ENCODE results near the gene CBL.

CBL gene

DNA sequence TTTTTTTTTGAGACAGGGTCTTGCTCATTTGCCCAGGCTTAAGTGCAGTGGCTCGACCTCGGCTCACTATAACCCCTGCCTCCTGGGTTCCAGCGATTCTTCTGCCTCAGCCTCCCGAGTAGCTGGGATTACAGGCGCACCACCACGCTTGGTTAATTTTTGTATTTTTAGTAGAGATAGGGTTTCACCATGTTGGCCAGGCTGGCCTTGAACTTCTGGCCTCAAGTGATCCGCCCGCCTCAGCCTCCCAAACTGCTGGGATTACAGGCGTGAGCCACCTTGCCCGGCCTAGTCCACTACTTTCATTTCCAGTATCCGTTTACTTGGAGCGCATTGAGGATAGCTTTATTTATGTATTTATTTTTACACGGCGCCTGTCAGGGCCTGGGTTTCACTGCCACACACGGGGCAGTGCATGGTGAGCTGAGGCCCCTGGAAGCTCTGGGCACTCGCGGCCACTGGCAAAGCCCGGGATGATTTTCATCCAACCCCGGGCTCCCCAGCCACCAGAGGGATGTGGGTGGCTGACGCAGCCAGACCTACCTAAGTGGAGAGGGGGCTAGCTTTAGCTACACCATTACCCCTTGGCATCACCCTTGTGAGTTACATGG, 116.9 kb downstream of the CBL start:
- in situ Hi-C loops (cut with HindIII; ENCODE audit: low sequenced_read_pairs) = no loop called here

DNA sequence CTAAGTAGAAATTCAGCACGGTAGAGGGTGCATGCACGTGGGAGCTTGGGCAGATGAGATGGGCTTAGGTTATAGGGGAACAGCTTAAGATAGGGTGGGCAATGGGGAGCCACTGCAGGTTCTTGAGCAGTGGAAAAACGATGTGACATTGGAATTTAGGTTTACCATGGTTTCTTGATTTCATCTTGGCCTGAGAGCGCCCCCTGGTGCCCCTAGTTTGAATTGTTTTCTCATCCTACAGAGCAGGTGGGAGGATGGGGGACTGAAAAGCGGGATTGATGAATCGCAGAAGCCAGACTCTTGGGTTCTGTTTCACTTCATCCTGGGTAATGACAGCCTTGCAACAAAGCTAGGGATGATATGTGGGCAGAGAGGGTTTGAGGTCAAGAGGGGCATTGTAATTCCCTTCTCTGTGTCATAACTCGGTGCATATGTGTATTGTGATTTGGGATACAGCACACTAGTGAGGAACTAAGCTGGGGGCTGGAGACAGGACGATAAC, 117.4 kb downstream of the CBL start:
- in situ Hi-C loops (cut with HindIII; ENCODE audit: low sequenced_read_pairs) = no loop called here

DNA sequence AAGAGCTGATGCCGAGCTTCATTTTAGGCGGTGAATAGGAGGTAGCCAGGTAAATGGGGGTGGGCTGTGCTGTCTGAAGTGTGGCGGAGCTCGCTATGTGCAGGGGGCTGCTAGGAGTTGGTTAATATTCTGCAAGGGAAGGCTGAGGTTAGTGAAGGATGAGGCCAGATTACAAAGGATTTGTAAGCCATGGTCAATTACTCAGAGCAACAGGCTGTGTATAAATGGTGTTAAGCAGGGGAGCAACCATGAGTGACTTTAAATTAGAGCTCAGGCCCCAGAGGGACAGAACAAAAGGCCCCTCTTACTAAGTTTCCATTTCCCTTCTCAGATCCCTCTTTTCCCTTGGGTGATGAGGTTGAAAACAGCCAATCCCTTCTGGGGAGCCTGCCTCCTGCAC, 118.0 kb downstream of the CBL start:
- in situ Hi-C loops (cut with HindIII; ENCODE audit: low sequenced_read_pairs) = no loop called here

DNA sequence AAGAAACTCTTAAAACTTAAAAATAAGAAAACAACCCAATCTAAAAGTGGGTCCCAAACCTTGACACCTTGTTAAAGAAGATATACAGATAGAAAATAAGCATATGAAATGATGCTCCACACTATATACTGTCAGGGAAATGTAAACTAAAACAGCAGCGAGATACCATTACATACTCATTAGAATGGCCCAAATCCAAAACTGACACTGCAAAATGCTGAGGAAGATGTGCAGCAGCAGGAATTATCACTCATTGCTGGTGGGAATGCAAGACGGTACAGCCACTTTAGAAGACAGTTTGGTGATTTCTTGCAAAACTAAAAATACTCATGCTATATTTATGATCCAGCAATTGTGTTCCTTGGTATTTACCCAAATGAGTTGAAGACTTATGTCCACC, 123.2 kb downstream of the CBL start:
- in situ Hi-C loops (cut with HindIII; ENCODE audit: low sequenced_read_pairs) = no loop called here

DNA sequence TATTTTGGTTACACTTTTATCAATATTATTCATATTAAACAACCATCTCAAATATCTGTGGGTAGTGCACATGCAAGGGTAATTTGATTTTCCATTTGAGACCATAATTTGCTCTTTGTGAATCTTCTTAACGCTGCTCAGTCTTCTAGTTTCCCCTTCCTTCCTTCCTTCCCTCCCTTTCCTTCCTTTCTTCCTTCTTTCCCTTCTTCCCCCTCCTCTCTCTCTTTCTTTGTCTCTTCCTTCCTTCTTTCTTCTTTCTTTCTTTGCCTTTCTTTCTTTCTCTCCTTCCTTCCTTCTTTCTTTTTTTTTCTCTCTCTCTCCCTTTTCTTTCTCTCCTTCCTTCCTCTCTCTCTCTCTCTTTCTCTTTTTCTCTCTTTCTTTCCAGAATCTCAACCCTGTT, 124.1 kb downstream of the CBL start:
- in situ Hi-C loops (cut with HindIII; ENCODE audit: low sequenced_read_pairs) = no loop called here

DNA sequence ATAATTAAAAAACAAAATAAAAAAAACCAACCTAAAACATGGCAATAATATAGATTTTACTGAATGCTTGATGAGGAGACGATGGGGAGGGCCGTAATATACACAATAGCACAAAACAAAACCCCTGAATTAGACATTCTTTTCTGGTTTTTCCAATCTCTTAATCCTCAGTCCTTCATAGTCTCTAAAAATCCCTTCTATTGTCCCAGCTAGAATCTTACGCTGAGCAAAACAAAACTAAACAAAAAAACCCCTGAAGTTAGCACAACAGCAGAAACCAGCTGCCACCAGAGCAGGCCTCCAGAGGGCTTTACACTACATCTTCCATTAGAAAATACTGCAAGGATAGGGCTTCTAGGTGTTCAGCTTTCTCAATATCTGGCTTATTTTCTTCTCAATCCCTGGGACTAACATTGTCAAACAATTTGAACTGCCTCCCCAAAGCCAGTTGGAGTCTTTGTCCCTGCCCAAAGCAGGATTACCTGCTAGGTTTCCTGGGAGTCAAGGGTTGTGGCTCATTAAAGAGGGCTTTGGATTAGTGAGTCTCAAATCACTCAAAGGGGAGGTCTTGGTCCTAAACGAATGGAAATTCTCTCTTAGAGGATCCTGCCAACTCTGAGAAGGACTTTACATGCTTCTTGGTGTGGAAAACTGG, 126.1 kb downstream of the CBL start:
- in situ Hi-C loops (cut with HindIII; ENCODE audit: low sequenced_read_pairs) = no loop called here

DNA sequence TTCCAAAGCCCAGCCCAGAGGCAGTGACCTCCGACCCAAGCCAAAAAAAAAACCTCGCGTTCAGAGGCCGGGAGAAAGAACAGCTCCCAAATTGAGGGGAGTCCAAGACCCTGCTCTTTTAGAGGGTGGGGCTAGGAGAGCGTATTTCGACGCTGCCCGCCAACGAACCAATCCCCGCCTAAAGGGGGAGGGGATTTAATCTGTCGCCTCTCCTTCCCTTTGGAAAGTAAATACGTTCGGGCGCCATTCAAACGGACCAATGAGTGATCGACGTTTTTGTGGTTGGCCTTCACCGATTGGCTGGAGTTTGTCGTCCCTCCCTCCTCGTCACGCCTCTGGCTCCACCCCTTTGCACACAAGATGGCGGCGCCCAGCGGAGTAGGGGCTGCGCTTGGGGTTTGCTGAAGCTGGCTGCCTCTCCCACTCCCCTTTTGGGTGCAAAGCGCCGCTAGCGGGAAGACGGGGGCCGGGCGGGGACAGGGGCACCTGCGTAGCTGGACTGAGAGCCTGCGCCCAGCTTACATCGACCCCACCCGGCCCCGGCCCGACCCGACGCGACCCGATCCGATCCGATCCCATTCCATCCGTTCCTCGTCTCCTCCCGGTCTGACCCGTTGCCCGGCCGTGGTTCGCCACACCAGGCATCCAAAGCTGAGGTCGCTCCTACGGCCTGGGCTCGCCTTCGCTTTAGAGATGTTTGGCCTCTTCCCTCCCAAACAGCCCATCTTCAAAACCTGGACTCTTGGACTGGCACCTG, 128.2 kb downstream of the CBL start, which contains the start of gene RNF26:
Gene RNF26, plus strand, starts transcription at position 354 of the 757 bp plus-strand sequence. CDS start 596 bp downstream, outside the sequence.
- in situ Hi-C loops (cut with HindIII; ENCODE audit: low sequenced_read_pairs) = no loop called here

DNA sequence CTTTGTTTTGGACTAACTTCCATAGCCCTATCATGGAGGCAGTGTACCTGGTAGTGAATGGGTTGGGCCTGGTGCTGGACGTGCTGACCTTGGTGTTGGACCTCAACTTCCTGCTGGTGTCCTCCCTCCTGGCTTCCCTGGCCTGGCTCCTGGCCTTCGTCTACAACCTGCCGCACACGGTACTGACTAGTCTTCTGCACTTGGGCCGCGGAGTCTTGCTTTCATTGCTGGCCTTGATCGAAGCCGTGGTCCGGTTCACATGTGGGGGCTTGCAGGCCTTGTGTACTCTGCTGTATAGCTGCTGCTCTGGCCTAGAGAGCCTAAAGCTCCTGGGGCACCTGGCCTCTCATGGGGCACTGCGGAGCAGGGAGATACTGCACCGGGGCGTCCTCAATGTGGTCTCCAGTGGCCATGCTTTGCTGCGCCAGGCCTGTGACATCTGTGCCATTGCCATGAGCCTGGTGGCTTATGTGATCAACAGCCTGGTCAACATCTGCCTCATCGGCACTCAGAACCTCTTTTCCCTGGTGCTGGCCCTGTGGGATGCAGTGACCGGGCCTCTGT, 129.0 kb downstream of the CBL start:
- in situ Hi-C loops (cut with HindIII; ENCODE audit: low sequenced_read_pairs) = no loop called here

DNA sequence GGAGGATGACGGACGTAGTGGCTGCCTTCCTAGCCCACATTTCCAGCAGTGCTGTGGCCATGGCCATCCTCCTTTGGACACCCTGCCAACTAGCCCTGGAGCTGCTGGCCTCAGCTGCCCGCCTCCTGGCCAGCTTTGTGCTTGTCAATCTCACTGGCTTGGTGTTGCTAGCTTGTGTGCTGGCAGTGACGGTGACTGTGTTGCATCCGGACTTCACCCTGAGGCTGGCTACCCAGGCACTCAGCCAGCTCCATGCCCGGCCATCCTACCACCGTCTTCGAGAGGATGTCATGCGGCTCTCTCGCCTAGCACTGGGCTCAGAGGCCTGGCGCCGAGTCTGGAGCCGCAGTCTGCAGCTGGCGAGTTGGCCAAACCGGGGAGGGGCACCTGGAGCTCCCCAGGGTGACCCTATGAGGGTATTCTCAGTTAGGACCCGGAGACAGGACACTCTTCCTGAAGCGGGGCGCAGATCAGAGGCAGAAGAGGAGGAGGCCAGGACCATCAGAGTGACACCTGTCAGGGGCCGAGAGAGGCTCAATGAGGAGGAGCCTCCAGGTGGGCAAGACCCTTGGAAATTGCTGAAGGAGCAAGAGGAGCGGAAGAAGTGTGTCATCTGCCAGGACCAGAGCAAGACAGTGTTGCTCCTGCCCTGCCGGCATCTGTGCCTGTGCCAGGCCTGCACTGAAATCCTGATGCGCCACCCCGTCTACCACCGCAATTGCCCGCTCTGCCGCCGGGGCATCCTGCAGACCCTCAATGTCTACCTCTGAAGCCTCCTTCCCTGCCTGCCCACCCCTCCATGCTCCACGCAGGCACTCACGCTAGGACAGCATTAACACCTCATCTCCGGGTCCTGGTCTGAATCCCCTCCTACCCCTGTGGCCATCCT, 129.8 kb downstream of the CBL start:
- in situ Hi-C loops (cut with HindIII; ENCODE audit: low sequenced_read_pairs) = no loop called here

DNA sequence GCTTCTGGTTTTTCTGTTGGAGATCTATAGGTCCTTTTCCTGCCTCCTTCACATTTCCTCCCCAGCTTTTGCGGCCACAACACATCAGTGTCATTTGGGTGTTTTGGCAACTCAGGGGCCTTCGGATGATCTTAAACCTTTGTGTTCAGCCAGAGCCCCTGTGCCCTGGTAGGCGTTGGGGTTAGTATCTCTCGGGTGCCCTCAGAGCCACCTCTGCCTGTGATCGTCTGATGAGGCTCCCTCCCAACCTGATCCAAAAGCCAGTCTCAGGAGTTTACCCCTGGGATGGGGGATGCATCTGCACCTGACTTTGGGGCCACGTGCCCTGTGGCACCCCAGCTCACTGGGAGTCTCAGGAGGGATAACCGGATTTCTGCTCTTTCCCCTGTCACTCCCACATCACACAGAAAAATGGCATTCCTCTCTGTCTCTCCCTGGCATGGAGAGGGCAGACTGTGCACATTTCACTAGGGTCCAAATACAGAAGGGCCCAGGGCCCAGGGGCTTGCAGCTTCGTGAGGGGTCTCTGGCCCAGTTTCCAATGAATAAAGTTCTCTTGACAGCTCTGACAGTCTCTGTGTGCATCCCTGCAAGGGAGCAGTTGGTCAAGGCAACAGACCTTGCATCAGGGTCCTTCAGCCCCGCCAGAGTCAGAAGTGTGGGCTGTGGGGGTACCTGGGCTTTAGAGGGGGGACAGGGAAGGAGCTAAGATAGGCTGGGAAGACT, 130.8 kb downstream of the CBL start:
- in situ Hi-C loops (cut with HindIII; ENCODE audit: low sequenced_read_pairs) = no loop called here

DNA sequence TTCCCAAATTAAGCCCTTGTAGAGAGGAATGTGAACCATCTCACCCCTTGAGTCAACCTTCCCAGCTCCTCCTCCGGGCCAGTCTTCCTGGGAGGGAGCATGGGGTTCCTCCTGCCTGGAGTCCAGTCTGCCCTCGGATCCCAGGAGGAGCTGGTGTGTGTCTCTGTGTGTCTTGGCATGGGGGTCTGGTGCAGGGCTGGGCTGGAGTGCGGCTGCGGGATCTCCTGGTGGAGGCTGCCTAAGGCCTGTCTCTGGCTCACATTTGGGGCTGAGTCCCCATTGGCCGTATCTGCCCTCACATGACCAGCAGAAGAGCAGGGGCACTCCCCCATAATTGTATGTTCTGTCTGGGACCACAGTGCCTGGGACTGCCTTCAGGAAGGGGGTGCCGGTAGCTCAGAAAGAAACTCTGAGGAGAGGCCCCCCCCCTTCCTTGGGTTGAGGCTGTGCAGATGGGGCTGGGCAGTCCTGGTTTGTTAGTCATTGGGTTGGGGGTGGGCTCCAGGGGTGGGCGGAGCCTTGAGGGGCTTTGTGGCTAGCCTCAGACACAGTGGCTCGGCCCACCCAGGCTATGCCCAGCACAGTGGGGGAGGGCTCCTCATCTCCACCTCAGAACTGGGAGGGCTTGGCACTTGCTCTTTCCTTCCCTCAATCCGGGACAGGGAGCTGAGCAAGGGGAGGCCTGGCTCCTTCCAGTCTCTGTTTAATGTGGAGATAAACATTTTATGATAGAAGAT, 131.6 kb downstream of the CBL start:
- in situ Hi-C loops (cut with HindIII; ENCODE audit: low sequenced_read_pairs) = no loop called here

DNA sequence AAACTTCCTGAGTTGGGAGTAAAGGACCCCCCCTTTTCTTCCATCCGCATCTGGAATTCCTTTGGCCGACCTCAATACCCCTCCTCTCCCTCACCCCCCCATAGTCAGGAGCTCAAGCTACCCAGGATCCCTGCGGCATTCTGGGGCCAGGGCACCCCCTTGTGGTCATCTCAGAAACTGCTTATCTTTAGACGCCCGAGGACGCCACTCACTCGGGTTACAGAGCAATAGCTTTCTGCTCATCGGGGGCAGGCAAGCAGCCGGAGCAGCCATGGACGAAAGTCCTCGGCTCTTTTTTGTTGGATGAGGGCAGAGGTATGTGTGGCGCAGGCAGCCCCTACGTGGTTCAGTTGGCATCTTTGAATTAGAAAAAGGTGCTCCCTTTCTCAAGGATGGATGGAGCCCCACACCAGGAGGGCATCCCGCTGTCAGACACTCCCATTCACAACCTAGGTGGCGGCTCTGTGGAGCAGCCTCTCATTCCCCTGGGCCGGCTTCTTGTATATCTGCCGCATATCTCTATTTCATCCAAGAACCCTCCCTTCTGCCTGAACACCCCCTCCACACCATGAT, 132.3 kb downstream of the CBL start:
- in situ Hi-C loops (cut with HindIII; ENCODE audit: low sequenced_read_pairs) = no loop called here

DNA sequence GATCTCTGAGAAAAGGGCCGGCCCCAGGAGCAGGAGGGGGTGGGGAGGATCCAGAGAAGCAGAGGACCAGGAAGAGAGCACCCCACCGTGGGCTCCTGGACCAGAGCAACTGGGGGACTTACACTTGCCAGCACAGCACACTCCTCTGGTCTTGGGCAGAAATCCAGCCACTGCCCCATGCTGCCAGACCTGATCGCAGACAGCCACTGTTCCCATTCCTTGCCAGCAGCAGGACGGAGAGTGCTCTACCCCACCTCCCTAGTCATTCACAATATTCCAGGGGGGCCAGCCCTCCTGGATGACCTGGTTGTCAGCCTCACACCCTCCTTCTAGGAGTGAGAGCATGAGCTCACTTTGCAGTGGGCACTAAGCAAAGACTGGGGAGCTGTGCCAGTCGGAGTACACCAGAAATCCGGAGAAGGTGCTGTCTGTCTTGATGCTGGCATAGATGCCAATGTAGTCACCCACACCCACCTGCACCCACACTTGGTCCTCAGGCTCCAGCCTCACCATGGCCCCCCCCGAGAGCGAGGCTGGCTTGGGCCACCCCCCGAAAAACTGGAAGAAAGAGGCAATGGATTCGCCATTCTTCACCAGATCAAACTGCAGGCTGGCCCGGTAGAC, 132.9 kb downstream of the CBL start:
- in situ Hi-C loops (cut with HindIII; ENCODE audit: low sequenced_read_pairs) = no loop called here

DNA sequence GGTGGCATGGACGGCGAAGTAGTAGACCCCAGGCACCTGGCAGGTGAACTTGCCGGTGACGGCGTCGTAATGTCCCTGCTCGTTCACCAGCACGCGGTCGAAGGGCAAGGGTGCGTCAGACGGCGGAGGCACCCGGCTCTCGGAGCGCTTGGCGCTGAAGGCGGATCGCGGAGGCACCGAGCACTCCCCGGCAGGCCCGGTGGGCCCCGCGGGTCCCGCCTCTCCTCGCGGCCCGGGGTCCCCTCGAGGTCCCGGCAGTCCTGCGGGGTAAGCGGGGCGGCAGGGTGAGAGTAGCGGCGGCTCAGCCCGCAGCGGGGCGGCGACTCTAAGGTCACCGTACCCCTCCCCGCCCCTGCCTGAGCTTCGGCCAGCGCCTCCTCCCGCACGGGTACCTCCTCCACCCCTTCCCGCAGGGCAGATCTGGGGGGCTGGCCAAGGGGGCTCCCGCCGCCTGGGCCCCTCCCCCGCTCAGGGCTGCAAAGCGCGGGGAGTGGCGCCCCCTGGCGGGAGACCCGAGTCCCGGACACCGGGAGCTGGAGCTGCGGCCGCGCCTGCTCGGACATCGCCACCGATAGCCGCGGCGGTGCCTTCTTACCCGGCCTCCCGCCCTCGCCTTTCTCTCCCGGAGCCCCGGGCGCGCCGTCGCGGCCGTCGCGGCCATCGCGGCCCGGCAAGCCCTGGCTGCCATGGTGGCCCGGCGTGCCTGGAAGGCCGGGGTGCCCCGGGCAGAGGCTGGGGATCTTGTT, 133.6 kb downstream of the CBL start:
- in situ Hi-C loops (cut with HindIII; ENCODE audit: low sequenced_read_pairs) = no loop called here

DNA sequence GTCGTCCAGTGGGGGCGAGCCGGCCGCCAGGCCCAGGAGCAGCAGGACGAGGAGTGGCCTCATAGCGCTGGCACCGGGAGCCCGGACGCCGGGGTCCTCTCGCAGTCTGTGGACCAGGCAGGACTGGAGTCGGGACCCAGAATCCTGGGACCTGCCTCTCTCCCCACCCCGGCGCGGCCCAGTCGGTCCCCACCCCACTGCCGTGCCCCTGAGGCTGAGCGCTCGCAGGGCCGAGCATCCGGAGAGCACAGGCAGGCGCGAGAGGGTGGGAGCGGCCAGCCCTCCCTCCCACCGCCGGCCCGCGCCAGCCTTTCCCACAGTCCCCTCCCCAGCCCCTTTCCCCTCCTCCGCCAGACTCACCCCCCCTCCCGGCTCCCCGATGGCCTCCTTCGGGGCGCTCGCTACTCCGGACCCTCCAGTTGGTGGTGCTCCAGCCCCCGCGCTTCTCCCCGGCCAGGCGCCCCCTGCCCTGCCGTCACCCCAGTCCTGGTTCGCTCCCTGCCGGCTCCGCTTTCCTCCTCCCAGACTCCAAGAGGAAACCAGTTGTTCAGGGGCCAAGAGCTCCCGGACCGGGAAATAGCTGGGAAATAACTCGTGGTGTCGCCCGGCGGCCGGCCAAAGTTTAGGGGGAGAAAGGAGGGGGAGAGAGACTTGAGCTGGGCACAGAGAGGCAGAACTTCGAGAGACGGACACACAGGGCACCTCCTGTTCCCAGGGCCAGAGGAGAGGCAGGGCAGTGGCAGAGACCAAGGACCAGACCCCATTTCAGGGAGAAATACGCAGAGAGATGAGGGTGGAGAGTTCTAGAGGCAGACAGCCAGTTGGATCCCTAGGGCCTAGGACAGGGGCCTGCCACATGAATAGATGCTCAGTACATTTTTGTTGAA, 134.4 kb downstream of the CBL start, which contains the start of gene C1QTNF5:
Gene C1QTNF5, minus strand, starts transcription at position 549 of the 887 bp plus-strand sequence. Its CDS starts 486 bp downstream, at position 63.
- in situ Hi-C loops (cut with HindIII; ENCODE audit: low sequenced_read_pairs) = no loop called here

DNA sequence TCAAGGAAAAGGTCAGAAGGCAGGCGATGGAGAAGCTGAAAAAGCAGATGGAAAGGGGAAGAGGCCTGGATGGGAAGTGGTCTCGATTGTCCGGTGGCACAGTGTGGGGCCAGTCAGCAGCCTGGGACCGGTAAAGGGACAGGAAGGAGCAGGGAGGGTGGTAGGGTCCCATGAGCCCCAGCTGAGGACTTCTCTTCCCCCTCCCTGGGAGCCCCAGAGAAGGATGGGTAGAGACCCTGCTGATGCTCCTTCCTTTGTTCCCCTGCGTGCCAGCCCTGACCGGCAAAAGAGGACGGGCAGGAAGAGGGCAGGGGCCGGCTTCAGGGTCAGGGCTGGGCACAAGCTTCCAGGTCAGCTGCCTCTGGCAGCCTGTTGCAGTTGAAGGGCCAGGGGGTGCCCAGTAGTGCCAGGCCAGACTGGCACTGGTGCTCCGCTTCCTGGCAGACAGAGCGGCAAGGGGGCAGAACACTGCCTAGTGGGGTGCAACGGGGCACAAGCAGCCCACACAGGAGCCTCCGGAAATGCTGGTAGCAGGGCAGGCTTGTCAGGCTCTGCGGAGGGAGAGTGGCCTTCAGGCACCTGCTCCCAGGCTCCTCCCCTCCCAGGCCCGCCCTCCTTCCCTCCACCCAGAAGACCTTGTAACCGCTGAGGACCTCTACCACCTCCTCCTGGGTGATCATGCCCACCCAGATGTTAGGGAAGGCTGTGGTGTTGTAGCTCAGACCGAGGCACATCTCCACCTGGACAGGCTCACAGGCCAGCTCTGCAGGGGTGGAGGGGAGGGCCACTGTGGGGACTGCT, 135.3 kb downstream of the CBL start:
- in situ Hi-C loops (cut with HindIII; ENCODE audit: low sequenced_read_pairs) = no loop called here
